Neural progenitor cell (in vitro differentiated cells): ENCODE results near the gene CD320. TPM values are rescaled to one million over a fixed set of nuclear protein-coding genes. Genes with fewer than 3 reads are reported as not detected.
"Not testable (repeated sequence)": the region's sequence is repeated elsewhere in the genome, so short reads cannot be mapped to it uniquely, and the experiment has no call there.

Source experiments
- DNase-seq: peaks from one replicate; pipeline ENCODE4 v3.0.0-alpha.2; 2016; ENCODE audit warnings: low spot score
- H2AFZ ChIP-seq: fragments of 200-600 bp; sonication (generic); replicated peaks from 2 replicates; pipeline ENCODE4 v1.6.1; 2016; ENCODE audit warnings: antibody characterized with exemption
- H3F3A ChIP-seq: fragments of 200-600 bp; sonication (generic); 2 replicates; pipeline ENCODE4 v1.6.1; 2016; ENCODE audit warnings: antibody characterized with exemption, low read depth
- H3K27ac ChIP-seq: fragments of 200-600 bp; sonication (generic); 2 replicates; pipeline ENCODE4 v1.5.1; 2016; ENCODE audit warnings: mild to moderate bottlenecking
- H3K27me3 ChIP-seq: fragments of 200-600 bp; sonication (generic); 2 replicates; pipeline ENCODE4 v1.6.1; 2016; ENCODE audit warnings: mild to moderate bottlenecking, moderate library complexity
- H3K36me3 ChIP-seq: fragments of 200-600 bp; sonication (generic); 2 replicates; pipeline ENCODE4 v1.5.1; 2016
- H3K4me1 ChIP-seq: fragments of 200-600 bp; sonication (generic); 2 replicates; pipeline ENCODE4 v1.6.1; 2016; ENCODE audit warnings: mixed run types
- H3K4me2 ChIP-seq: fragments of 200-600 bp; sonication (generic); 2 replicates; pipeline ENCODE4 v1.6.1; 2016
- H3K4me3 ChIP-seq: fragments of 200-600 bp; sonication (generic); 2 replicates; pipeline ENCODE4 v1.5.1; 2016
- H3K79me2 ChIP-seq: fragments of 200-600 bp; sonication (generic); 2 replicates; pipeline ENCODE4 v1.6.1; 2016; ENCODE audit warnings: low read depth
- H3K9ac ChIP-seq: fragments of 200-600 bp; sonication (generic); 2 replicates; pipeline ENCODE4 v1.6.1; 2016
- H3K9me3 ChIP-seq: fragments of 200-600 bp; sonication (generic); 2 replicates; pipeline ENCODE4 v1.5.1; 2016; ENCODE audit warnings: low read depth
- H4K20me1 ChIP-seq: fragments of 200-600 bp; sonication (generic); 2 replicates; pipeline ENCODE4 v1.6.1; 2016; ENCODE audit warnings: low read depth
- H3K27ac Mint-ChIP-seq: 3 replicates; pipeline ENCODE4 v1.8.0; 2021; ENCODE audit warnings: mixed read lengths
- H3K27me3 Mint-ChIP-seq: 2 replicates; pipeline ENCODE4 v1.8.0; 2022; ENCODE audit warnings: low read depth, mild to moderate bottlenecking, inconsistent platforms, moderate library complexity, mixed read lengths; ENCODE audit not compliant: insufficient read depth
- H3K36me3 Mint-ChIP-seq: 3 replicates; pipeline ENCODE4 v1.8.0; 2021; ENCODE audit warnings: mixed read lengths
- H3K4me1 Mint-ChIP-seq: 3 replicates; pipeline ENCODE4 v1.8.0; 2021; ENCODE audit warnings: mixed read lengths
- H3K4me3 Mint-ChIP-seq: 3 replicates; pipeline ENCODE4 v1.8.0; 2021; ENCODE audit warnings: mild to moderate bottlenecking, moderate library complexity, mixed read lengths
- H3K9me3 Mint-ChIP-seq: 3 replicates; pipeline ENCODE4 v1.8.0; 2020; ENCODE audit warnings: mixed read lengths
- EZH2 ChIP-seq: fragments of 200-600 bp; sonication (generic); IDR thresholded peaks from 2 replicates; pipeline ENCODE4 v1.6.1; 2017; ENCODE audit warnings: antibody characterized with exemption, mild to moderate bottlenecking, moderate library complexity
- EZH2phosphoT487 ChIP-seq: fragments of 200-600 bp; sonication (generic); IDR thresholded peaks from 2 replicates; pipeline ENCODE4 v1.6.1; 2017; ENCODE audit warnings: antibody characterized with exemption
- total RNA-seq: library from RNA; depleted of rRNA; stranded (reverse); fragments of >200 nt; gene quantifications from 2 replicates; pipeline ENCODE4 v1.2.3, GENCODE V29; 2015; ENCODE audit warnings: low replicate concordance
- TF ChIP-seq, protein P1 (sequence below): fragments of 200-600 bp; sonication (generic); IDR thresholded peaks from 2 replicates; pipeline ENCODE4 v1.5.1; 2017; ENCODE audit warnings: antibody characterized with exemption, mild to moderate bottlenecking

Gene CD320
- total RNA-seq, 1 donor from 2014 or later = 22.4 TPM

DNA sequence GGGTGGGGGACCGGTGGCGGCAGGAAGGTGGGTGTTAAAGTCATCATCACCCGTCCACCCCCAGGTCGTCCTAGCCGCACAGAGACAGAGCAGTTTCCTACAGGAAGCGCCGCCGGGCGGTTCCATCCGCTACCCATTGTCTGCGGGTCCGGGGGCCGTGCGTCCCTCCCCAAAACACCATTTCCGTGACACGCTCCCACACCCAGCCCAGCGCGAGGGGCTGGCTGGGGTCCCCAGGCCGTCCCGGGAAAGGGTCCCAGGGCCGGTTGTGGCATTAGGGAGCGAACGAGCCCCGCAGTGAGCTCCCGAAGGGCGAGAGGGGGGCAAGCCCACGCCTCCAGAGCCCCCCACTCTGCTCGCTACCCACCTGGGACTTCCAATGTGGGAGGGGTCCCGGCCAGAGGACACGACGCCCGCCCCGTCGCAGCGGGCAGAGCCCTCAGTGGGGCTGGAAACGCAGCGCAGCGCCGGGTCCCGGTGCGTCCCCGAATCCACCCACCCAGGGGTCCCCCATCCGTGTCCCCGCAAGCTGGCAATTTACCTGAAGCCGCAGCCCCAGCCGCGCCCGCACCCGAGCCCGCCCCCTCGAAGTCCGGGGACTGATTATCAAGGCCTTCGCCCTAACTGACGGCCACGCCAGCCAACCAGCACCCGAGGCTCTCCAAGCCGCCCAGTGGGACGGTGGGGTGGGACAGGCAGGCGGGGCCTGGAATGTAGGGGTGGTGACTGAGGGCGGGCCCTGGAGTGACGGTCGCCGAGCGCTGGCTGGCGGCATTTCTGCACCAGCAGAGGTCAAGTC lies 34.7 kb upstream of the CD320 start, which contains the start of gene KANK3:
Gene KANK3, minus strand, starts transcription at position 579 of the 799 bp plus-strand sequence. CDS start 5,434 bp downstream, outside the sequence.
- peak; percentile 97 for DNase-seq
- H3F3A ChIP-seq = peaks cover 11% of the 10 kb centered on the region
- no peaks in the 10 kb centered on the region for H3K9me3 Mint-ChIP-seq
- no peak within 1 kb of the TSS for H2AFZ ChIP-seq
- no peaks in the 10 kb centered on the region for H3K4me1 ChIP-seq
- no peak within 1 kb of the TSS for H3K27ac ChIP-seq
- no peaks in the 10 kb centered on the region for H3K36me3 ChIP-seq
- H3K4me3 Mint-ChIP-seq = peak within 1 kb of the TSS; percentile 71
- no peaks in the 10 kb centered on the region for H3K79me2 ChIP-seq
- peaks cover 9% of the 10 kb centered on the region for H3K4me1 Mint-ChIP-seq
- peak within 1 kb of the TSS; percentile 43 for H3K4me3 ChIP-seq
- TF ChIP-seq EZH2phosphoT487 (peak; percentile 34), EZH2 (peak; percentile 81)
- TF ChIP-seq, protein P1, sequence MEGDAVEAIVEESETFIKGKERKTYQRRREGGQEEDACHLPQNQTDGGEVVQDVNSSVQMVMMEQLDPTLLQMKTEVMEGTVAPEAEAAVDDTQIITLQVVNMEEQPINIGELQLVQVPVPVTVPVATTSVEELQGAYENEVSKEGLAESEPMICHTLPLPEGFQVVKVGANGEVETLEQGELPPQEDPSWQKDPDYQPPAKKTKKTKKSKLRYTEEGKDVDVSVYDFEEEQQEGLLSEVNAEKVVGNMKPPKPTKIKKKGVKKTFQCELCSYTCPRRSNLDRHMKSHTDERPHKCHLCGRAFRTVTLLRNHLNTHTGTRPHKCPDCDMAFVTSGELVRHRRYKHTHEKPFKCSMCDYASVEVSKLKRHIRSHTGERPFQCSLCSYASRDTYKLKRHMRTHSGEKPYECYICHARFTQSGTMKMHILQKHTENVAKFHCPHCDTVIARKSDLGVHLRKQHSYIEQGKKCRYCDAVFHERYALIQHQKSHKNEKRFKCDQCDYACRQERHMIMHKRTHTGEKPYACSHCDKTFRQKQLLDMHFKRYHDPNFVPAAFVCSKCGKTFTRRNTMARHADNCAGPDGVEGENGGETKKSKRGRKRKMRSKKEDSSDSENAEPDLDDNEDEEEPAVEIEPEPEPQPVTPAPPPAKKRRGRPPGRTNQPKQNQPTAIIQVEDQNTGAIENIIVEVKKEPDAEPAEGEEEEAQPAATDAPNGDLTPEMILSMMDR = no peak
- H3K9ac ChIP-seq = no peak within 1 kb of the TSS
- H3K4me2 ChIP-seq = peak within 1 kb of the TSS; percentile 63
- H3K36me3 Mint-ChIP-seq = no peaks in the 10 kb centered on the region
- no peaks in the 10 kb centered on the region for H3K9me3 ChIP-seq
- H3K27ac Mint-ChIP-seq = no peak within 1 kb of the TSS
- H3K27me3 Mint-ChIP-seq = peaks cover 28% of the 10 kb centered on the region
- peaks cover 3% of the 10 kb centered on the region for H4K20me1 ChIP-seq
- peaks cover 67% of the 10 kb centered on the region for H3K27me3 ChIP-seq

DNA sequence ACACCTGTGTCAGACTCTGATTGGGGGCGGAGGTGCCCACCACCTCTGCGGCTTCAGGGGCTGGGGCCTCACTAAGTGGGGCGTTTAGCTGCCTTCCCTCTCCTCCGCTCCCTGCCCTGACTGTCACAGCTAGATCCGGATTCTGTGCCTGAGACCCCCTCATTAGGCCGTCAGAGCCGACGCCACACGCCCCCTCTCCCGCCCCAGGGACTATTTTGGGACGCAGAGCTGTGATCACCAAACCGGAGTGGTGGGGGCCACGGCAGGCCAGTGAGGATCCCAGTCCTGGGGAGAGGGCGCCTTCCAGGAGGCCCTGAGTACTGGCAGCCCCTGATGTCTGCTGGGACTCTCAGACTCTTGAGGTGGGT lies 34.1 kb upstream of the CD320 start:
- H3K9me3 ChIP-seq = no peaks in the 10 kb centered on the region
- no peak overlapping the region for H3K4me3 ChIP-seq
- H2AFZ ChIP-seq = no peak overlapping the region
- no peak overlapping the region for H3K4me3 Mint-ChIP-seq
- H3K4me1 Mint-ChIP-seq = peaks cover 6% of the 10 kb centered on the region
- no peaks in the 10 kb centered on the region for H3K36me3 Mint-ChIP-seq
- no peaks in the 10 kb centered on the region for H3K36me3 ChIP-seq
- H3K27ac Mint-ChIP-seq = no peak overlapping the region
- H3K9me3 Mint-ChIP-seq = no peaks in the 10 kb centered on the region
- H3K27me3 ChIP-seq = peaks cover 73% of the 10 kb centered on the region
- H3K27me3 Mint-ChIP-seq = peaks cover 31% of the 10 kb centered on the region
- TF ChIP-seq, protein P1 = no peak
- no peak for TF ChIP-seq EZH2phosphoT487
- no peak for TF ChIP-seq EZH2
- H3K4me1 ChIP-seq = no peaks in the 10 kb centered on the region
- no peaks in the 10 kb centered on the region for H3K79me2 ChIP-seq
- H4K20me1 ChIP-seq = peaks cover 3% of the 10 kb centered on the region
- no peak overlapping the region for H3K9ac ChIP-seq
- H3K4me2 ChIP-seq = no peak overlapping the region
- H3K27ac ChIP-seq = no peak overlapping the region
- H3F3A ChIP-seq = peaks cover 11% of the 10 kb centered on the region
- DNase-seq = no peak

DNA sequence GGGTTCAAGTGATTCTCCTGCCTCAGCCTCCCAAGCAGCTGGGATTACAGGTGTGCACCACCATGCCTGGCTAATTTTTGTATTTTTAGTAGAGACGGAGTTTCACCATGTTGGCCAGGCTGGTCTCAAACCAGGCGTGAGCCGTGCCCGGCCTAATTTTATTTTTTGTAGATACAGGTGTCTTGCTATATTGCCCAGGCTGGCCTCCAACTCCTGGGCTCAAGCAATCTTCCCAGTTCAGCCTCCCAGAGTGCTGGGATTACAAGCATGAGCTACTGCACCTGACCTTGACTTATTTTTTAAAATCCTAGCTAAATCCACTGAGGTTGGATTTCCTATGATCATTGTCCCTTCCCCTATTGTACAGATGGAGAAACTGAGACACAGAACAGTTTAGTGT lies 33.3 kb upstream of the CD320 start:
- not testable (repeated sequence) for H3K9me3 ChIP-seq, H3K4me3 ChIP-seq, H3K9ac ChIP-seq, H3K27ac ChIP-seq, H3K9me3 Mint-ChIP-seq, H3K79me2 ChIP-seq, H3K36me3 Mint-ChIP-seq, H3K4me3 Mint-ChIP-seq, H3K36me3 ChIP-seq, H3K4me1 ChIP-seq, H3K4me2 ChIP-seq, H3K4me1 Mint-ChIP-seq, H4K20me1 ChIP-seq, H3K27ac Mint-ChIP-seq, DNase-seq, H2AFZ ChIP-seq
- H3K27me3 Mint-ChIP-seq = peaks cover 36% of the 10 kb centered on the region
- H3K27me3 ChIP-seq = peaks cover 81% of the 10 kb centered on the region
- peaks cover 11% of the 10 kb centered on the region for H3F3A ChIP-seq
